Tibial artery (tissue), 4 donors: Measurements from ENCODE around the gene MGAT5.

Experiments used
- DNase-seq, 2 donors: peaks; one replicate each; pipeline ENCODE4 v3.0.0-alpha.2; 2019
- H3K27ac ChIP-seq, 2 donors: fragments of 200-600 bp; sonication (generic) in 1 of 2; 1 replicate in 1 of 2; 2 replicates in 1 of 2; pipeline ENCODE4 v1.5.1; 2018 to 2019; ENCODE audit warnings: mild to moderate bottlenecking in 1 of 2
- H3K27me3 ChIP-seq, 2 donors: fragments of 200-600 bp; sonication (generic) in 1 of 2; one replicate each; pipeline versions ENCODE4 v1.5.1 to v1.6.0; 2016 to 2019
- H3K36me3 ChIP-seq, 3 donors: fragments of 200-600 bp; sonication (generic) in 2 of 3; one replicate each; pipeline ENCODE4 v1.5.1; 2016 to 2019; ENCODE audit warnings: mild to moderate bottlenecking in 2 of 3
- H3K4me1 ChIP-seq, 4 donors: fragments of 200-600 bp; sonication (generic) in 2 of 4; 1 replicate in 3 of 4; 2 replicates in 1 of 4; pipeline ENCODE4 v1.5.1; 2016 to 2019
- H3K4me3 ChIP-seq, 2 donors: fragments of 200-600 bp; sonication (generic) in 1 of 2; 1 replicate in 1 of 2; 2 replicates in 1 of 2; pipeline ENCODE4 v1.5.1; 2018 to 2019; ENCODE audit warnings: mild to moderate bottlenecking in 2 of 2
- H3K9me3 ChIP-seq, 3 donors: fragments of 200-600 bp; sonication (generic) in 1 of 3; one replicate each; pipeline ENCODE4 v1.5.1; 2016 to 2019
- intact Hi-C: fragments of 100-400 bp; cut with DNase I; formaldehyde crosslinking; loops from one replicate; pipeline ENCODE4 v1.15.0; 2023; ENCODE audit warnings: low total_unique reads
- TF ChIP-seq, protein P1 (sequence below), 2 experiments: fragments of 200-600 bp in 1 of 2; fragments of 450-650 bp in 1 of 2; IDR thresholded peaks; one replicate each; pipeline ENCODE4 v1.5.1; 2017 to 2019; ENCODE audit warnings: antibody characterized with exemption in 2 of 2, mild to moderate bottlenecking in 1 of 2, moderate library complexity in 1 of 2

The MGAT5 gene

DNA sequence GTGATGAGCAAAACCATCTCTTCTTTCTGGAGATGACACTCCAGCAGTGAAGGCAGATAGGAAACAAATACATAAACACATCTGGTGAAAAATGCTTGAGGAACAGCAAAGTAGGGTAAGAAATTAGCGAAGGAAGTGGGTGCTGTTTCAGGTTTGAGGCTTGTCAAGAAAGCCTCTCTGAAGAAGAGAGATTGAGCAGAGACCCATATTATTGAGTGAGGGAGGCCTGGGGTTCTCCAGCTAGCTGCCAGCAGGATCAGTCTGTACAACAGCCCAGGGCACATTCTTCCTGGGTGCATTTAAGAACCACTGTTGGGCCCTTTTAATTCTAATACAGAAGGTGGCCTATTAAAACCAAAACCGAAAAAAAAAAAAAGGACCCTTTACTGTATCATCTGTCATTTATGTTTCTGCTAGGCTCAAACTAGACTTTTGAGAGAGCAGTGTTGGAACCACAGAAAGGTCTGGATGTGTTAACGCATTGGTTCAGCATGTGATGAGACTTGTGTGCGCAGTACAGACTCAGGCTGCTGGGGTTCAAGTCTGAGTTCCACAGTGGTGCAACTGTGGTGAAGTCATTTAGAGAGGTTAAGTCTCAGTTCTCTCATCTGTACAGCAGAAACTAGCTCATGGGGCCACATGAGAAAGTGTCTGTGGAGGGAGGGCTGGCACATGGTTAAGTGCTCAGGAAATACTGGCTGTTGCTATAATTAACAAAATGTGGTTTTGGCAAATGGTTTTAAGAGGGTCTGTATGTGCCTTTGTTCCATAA, 28.9 kb downstream of the MGAT5 start:
- Histone ChIP-seq H3K9me3 (no peaks in the 10 kb centered on the region), H3K36me3 (no peaks in the 10 kb centered on the region), H3K4me1 (peaks cover 0 to 22% (median 3%) of the 10 kb centered on the region in 4 donors), H3K27ac (no peak overlapping the region), H3K4me3 (no peak overlapping the region), H3K27me3 (no peaks in the 10 kb centered on the region)
- no peak for DNase-seq
- TF ChIP-seq, protein P1, sequence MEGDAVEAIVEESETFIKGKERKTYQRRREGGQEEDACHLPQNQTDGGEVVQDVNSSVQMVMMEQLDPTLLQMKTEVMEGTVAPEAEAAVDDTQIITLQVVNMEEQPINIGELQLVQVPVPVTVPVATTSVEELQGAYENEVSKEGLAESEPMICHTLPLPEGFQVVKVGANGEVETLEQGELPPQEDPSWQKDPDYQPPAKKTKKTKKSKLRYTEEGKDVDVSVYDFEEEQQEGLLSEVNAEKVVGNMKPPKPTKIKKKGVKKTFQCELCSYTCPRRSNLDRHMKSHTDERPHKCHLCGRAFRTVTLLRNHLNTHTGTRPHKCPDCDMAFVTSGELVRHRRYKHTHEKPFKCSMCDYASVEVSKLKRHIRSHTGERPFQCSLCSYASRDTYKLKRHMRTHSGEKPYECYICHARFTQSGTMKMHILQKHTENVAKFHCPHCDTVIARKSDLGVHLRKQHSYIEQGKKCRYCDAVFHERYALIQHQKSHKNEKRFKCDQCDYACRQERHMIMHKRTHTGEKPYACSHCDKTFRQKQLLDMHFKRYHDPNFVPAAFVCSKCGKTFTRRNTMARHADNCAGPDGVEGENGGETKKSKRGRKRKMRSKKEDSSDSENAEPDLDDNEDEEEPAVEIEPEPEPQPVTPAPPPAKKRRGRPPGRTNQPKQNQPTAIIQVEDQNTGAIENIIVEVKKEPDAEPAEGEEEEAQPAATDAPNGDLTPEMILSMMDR (IDR thresholded peaks at IDR 0.05): no peak
- intact Hi-C loops: no loop called here

DNA sequence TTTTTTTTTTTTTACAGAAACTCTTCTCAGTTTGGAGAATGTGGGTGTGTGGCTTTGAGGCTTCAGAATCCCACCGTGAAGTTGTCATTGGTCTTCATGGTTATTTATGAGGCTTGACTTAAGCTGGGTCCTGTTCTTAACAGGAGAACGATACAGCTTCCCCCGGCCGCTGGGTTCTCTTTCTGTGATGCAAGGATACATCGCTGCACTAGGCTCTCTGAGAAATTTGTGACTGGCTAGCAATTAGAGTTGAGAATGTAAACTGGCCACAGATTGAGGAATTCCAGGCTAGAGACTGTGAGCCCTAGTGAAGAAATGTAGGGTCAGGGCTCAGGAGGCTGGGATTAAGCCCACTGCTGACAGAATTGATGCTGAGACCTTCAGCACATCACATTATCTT, 29.8 kb downstream of the MGAT5 start:
- no peak for DNase-seq

DNA sequence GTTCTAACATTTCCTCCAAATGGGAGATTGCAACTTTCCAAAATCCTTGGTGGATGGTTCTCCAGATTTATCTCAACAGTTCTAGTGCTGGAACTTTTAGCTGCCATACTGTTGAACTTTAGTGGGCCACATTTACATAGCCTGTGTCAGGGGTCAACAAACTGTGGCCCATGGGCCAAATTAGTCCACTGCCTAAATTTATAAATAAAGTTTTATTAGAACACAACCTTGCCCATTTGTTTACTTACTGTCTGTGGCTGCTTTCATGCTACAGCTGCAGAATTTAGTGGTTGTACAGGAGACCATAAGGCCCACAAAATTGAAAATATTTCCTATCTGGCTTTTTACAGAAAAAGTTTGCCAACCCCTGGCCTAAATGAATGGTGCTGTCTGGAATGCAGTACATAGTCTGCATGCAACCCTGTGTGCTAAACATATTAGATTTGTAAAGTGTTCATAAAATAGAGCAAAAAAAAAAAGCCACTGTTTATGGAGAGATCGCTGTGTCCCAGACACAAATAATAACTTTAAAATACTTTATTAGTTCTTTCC, 30.3 kb downstream of the MGAT5 start:
- Histone ChIP-seq H3K27me3 (no peaks in the 10 kb centered on the region), H3K4me3 (no peak overlapping the region), H3K9me3 (no peaks in the 10 kb centered on the region), H3K4me1 (peaks cover 0 to 18% (median 0%) of the 10 kb centered on the region in 4 donors), H3K27ac (no peak overlapping the region), H3K36me3 (no peaks in the 10 kb centered on the region)
- TF ChIP-seq, protein P1 (IDR thresholded peaks at IDR 0.05): no peak
- no peak for DNase-seq
- intact Hi-C loops: no loop called here

More for the DNA sequence above, 29.8 kb downstream of the MGAT5 start:
- TF ChIP-seq, protein P1 (IDR thresholded peaks at IDR 0.05): no peak
- no peaks in the 10 kb centered on the region for H3K9me3 ChIP-seq
- no peak overlapping the region for H3K27ac ChIP-seq
- H3K36me3 ChIP-seq: no peaks in the 10 kb centered on the region
- peaks cover 0 to 23% (median 2%) of the 10 kb centered on the region in 4 donors for H3K4me1 ChIP-seq
- no peak overlapping the region for H3K4me3 ChIP-seq
- no peaks in the 10 kb centered on the region for H3K27me3 ChIP-seq
- intact Hi-C loops: no loop called here

DNA sequence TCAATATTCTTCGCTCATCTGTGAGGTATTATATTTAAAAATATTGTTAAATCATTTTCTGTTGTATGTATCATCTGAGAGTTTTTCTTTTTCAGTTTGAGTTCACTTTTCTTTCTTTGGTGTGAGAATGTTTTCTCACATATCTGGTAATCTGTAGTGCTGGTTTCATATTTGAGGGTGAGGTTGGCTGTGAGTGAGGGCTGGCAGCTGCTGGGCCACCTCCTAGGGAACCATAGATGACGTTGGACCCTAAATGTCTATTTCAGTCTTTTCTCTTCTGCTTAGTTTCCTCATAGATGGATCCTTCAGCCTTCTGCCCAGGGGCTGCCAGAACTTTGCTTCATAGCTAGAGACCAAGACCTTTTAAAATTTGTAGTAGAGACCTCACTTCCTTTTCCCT, 33.5 kb downstream of the MGAT5 start:
- no peak overlapping the region for H3K27ac ChIP-seq
- no peaks in the 10 kb centered on the region for H3K27me3 ChIP-seq
- intact Hi-C loops: no loop called here

DNA sequence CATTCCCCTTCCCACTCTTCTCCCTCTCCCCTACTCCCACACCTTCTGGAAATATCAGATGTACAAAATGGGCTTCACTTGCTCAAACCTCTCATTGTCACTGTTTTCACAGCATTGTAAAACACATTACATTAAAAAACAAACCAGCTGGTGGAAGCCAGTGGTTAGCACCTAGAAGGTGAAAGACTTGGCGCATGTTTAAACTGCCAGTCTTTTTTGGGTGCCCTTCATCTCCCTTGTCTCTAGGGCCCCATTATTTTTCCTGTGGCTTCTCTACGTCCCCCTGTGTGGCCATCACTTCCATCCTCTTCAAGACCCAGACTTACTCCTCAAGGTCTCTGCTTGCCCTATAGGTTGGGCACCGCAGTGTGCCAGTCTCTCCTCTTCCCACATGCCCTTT, 34.9 kb downstream of the MGAT5 start:
- no peak overlapping the region for H3K4me3 ChIP-seq
- no peak overlapping the region for H3K27ac ChIP-seq
- intact Hi-C loops: no loop called here
- no peaks in the 10 kb centered on the region for H3K9me3 ChIP-seq
- TF ChIP-seq, protein P1 (IDR thresholded peaks at IDR 0.05): no peak
- no peak for DNase-seq
- no peaks in the 10 kb centered on the region for H3K36me3 ChIP-seq
- H3K27me3 ChIP-seq: no peaks in the 10 kb centered on the region
- peaks cover 0 to 6% (median 0%) of the 10 kb centered on the region in 4 donors for H3K4me1 ChIP-seq

More for the DNA sequence above, 33.5 kb downstream of the MGAT5 start:
- Histone ChIP-seq H3K36me3 (no peaks in the 10 kb centered on the region), H3K4me1 (peaks cover 0 to 6% (median 0%) of the 10 kb centered on the region in 4 donors), H3K9me3 (no peaks in the 10 kb centered on the region), H3K4me3 (no peak overlapping the region)
- no peak for DNase-seq
- TF ChIP-seq, protein P1 (IDR thresholded peaks at IDR 0.05): no peak
